CD4-positive, alpha-beta T cell treated with Interleukin-2 at 100 ng/mL for 4 hours (primary cell): Measurements from ENCODE around the gene ZSWIM1.
"Not testable (repeated sequence)": the region's sequence is repeated elsewhere in the genome, so short reads cannot be mapped to it uniquely, and the experiment has no call there.

ENCODE experiments used
- DNase-seq: peaks from one replicate; pipeline ENCODE4 v3.0.0-alpha.2; 2020; ENCODE audit warnings: low spot score

ZSWIM1 gene

GRCh38 chr20:45890077-45890984, 9.3 kb downstream of the ZSWIM1 start:
- DNase-seq = peak; percentile 42

DNA sequence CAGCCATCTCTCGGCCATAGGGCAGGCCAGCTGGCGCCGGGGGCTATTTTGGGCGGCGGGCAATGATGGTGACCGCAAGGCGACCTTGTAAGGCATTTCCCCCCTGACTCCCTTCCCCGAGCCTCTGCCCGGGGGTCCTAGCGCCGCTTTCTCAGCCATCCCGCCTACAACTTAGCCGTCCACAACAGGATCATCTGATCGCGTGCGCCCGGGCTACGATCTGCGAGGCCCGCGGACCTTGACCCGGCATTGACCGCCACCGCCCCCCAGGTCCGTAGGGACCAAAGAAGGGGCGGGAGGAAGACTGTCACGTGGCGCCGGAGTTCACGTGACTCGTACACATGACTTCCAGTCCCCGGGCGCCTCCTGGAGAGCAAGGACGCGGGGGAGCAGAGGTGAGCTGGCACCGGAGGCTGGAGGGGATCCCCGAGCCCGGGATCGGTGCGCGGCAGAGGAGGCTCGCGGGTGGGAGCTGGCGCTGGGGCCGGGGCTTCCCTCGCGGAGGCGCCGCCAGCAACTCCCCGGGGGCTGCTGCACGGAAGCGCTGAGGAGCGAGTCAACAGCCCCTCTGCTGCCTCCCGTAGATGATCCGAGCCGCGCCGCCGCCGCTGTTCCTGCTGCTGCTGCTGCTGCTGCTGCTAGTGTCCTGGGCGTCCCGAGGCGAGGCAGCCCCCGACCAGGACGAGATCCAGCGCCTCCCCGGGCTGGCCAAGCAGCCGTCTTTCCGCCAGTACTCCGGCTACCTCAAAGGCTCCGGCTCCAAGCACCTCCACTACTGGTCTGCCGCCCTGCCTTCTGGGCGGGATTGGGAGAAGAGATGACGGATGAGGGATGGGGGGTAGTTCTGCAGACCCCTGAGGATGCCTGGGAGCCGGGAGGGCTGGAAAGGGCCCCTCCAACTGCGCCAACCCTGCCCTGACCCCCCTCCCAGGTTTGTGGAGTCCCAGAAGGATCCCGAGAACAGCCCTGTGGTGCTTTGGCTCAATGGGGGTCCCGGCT, 10.3 kb downstream of the ZSWIM1 start, which contains the start of the genes CTSA and NEURL2:
TSS of gene CTSA (plus strand) at position 351 of the 999 bp plus-strand sequence. CDS start at position 585, 234 bp downstream.
TSS of gene NEURL2 (minus strand) at position 224 of the 999 bp plus-strand sequence. CDS start at position 7, 217 bp downstream.
- DNase-seq = peak; percentile 81

- DNase-seq = no peak
These were observed 11.2 kb downstream of the ZSWIM1 start for GRCh38 chr20:45892049-45892825.

GRCh38 chr20:45892828-45893500, 11.9 kb downstream of the ZSWIM1 start:
- DNase-seq = peak; percentile 27

DNA sequence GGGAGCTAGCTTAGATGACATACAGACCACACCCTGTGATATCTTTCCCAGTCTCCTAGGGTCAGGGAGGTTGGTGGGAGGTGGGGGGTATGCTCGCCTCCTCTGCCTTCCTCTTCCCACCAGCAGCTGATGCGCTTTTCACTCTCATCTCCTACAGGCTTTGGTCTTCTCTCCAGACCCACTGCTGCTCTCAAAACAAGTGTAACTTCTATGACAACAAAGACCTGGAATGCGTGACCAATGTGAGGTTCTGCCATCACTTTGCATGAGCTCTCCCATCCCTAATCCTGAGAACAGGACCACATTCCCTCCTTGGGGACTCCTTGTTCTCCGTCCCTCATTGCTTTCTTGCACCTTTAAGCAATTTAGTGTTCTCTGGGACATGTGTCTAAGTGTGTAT, 12.8 kb downstream of the ZSWIM1 start:
- no peak for DNase-seq

GRCh38 chr20:45894797-45895196, 13.8 kb downstream of the ZSWIM1 start:
- DNase-seq = no peak

DNA sequence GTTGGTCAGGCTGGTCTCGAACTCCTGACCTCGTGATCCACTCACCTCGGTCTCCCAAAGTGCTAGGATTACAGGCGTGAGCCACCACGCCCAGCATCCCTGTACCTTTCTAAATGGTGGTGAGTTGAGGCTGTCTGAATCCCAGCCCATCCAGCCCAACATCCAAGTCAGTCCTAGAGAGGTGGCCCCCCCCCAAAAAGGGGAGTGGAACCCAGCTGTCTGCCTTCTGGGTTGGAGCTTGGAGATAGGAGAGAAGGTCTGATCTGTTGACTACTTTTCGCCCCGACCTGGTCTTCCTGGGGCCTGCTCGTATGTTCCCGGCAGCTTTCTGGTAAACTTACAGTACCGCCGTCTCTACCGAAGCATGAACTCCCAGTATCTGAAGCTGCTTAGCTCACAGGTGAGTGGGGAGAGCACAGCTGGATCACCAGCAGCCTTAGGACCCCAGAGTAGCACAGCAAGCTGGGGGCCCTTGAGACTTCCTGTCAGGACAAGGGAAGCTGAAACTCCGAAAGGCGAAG, 15.7 kb downstream of the ZSWIM1 start:
- DNase-seq = no peak

DNA sequence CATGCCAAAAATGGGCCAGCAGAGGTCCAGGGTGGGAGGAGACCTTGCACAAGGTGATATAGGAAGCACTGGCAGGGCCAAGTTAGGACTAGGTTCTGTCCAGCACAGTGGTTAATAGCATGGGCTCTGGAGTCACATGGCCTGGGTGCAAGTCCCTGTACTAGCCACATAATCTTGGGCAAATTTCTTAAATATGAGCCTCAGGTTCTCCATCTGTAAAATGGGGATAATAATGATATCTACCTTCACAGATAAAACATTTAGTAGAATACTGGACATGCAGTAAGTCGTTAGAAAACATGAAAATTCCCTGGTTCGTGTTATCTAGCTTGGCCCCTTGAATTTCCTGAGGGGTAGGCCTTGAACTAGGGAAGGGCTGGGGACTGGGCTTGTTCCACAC, 16.3 kb downstream of the ZSWIM1 start:
- no peak for DNase-seq

GRCh38 chr20:45897692-45898091, 16.7 kb downstream of the ZSWIM1 start:
- DNase-seq = no peak

- no peak for DNase-seq
These were observed 17.3 kb downstream of the ZSWIM1 start for GRCh38 chr20:45898285-45898684.

DNA sequence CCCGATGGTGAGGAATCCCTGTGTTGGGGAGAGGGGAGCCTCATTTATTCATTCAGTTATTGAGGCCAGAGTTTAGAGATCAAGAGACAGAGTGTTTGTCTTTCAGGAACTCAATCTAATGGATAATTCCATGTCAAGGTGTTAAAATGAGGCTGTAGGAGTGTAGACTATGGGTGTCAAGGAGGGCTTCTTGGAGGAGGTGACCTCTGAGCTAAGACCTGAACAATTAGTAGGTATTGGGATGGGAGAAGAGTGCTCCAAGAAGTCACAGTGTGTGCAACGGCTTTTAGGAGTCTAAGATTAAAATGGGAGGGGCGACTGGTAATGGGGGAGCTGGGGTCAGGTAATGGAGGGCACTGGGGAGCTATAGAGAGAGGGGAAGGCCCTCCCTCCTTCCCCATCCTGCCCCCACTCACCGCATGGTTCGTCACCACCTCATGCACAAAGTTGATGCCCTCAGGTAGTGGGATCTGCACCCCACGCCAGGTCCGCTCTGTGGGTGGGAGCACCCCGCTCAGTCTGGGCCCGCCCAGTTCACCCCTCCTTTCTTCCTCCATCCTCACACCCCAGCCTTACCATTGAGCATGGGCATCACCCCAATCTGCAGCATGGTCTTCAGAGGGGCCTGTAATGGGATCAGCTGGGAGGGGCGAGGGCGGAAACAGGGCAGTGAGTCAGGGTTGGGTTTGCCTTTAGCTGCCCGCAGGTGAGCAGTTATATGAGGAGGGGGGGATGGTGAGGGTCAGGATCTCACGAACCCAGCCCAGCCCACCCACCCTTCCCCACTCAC, 18.2 kb downstream of the ZSWIM1 start:
- DNase-seq = no peak

DNA sequence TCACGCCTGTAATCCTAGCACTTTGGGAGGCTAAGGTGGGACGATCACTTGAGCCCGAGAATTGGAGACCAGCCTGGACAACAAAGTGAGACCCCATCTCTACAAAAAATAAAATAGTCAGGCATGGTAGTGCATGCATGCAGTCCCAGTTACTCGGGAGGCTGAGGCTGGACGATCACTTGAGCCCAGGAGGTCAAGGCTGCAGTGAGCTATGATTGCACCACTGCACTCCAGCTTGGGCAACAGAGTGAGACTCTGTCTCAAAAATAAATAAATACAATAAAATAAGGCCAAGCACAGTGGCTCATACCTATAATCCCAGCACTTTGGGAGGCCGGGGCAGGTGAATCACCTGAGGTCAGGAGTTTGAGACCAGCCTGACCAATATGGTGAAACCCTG, 20.3 kb downstream of the ZSWIM1 start:
- DNase-seq = not testable (repeated sequence)

- no peak for DNase-seq
These were observed 21.2 kb downstream of the ZSWIM1 start for GRCh38 chr20:45902199-45902701.

DNA sequence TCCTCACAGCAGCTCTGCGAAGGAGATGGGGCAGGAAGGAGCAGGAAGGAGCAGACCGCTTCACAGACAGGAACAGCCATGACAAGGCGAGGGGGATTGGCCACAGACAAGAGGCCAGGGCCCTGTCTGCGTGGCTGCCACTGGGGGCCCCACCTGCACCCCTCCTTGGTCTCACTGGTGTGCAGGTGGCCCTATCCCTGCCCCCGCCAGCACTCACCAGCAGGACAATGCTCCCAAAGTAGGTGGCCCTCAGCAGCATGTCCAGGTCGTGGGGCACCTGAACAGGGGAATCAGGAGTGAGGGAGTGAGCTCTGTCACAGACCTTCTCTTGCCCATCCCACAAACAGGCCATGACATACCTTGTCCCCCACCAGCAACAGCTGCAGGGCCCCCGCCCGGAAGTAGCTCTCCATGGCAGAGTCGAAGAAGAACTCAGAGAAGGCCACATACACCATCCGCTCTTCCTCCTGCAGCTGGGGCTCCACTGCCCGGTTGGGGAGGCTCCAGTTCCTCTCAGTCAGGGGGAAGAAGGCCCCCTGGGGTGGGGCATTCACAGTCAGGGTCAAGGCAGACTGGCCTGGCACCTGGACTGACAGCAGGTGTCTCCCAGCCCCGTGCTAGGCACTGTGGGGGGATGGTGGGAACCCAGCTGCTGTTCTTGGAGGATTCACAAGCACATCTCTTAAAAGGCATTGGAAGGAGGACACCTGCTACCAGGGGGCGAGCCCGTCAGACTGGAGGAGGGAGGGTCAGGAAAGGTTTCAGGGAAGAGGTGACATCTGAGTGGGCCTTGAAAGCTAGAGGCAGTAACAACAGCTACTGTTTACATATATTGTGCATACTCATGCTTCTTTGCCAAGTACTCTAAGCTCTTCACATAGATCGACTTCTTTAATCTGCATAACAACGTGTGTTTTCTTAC, 23.8 kb downstream of the ZSWIM1 start:
- no peak for DNase-seq

DNA sequence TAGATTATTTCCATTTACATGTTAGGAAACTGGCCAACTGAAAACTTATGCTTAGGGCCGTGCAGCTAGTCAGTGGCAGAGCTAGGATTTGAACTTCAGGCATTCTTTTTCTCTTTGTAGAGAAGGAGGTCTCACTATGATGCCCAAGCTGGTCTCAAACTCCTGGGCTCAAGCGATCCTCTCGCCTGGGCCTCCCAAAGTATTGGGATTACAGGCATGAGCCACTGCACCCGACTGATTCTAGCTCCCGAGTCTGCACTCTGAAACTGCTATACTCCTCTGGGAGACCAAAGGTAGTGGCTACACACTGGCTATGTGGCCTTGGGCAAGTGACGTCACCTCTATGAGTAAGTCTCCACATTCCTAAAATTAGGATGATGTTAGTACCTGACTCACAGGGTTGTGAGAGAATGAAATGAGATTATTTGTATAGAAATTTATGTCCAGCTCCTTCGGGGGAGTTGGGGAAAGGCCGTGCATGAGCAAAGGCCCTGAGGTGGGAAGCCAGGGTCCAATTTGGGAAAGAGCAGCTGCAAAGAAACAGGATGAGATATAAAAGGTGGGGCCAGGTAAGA, 24.6 kb downstream of the ZSWIM1 start:
- DNase-seq = no peak

GRCh38 chr20:45907219-45907948, 26.4 kb downstream of the ZSWIM1 start:
- DNase-seq = no peak

DNA sequence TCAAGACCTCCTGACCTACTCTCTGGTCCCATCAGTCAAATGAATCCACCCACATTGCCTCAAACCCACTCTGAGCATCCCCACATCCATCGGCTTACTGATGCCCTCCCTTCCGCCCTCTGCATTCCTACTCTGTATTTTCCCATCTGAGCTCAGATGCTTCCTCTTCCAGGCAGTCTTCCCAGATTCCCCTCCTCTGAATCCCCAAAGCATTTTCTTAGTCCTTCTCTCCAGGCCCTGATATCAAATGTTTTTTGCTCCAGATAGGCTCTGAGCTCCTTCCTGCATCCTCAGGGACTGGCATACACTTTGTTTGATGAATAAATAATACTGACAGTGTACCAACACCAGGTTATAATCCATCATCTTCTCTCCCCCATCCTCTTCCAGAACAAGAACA, 27.1 kb downstream of the ZSWIM1 start:
- no peak for DNase-seq
